H1 (cell line): ENCODE results near the gene GDF2. TPM values are rescaled to one million over a fixed set of nuclear protein-coding genes. Genes with fewer than 3 reads are reported as not detected.

Experiments used
- ATF3 ChIP-seq: IDR thresholded peaks from 2 replicates; pipeline ENCODE4 v1.6.1; 2011; ENCODE audit warnings: low read depth, mild to moderate bottlenecking, low read length; ENCODE audit not compliant: insufficient read depth
- CHD7 ChIP-seq: fragments of 300-600 bp; sonication (generic); IDR thresholded peaks from 2 replicates; pipeline ENCODE4 v1.7.1; 2012; ENCODE audit warnings: low read length, moderate library complexity, mild to moderate bottlenecking, inconsistent platforms; ENCODE audit not compliant: insufficient replicate concordance
- CREB1 ChIP-seq: IDR thresholded peaks from 2 replicates; pipeline ENCODE4 v1.6.1; 2012; ENCODE audit warnings: inconsistent platforms
- CTBP2 ChIP-seq: IDR thresholded peaks from 2 replicates; pipeline ENCODE4 v1.7.0; 2011; ENCODE audit warnings: borderline replicate concordance, mild to moderate bottlenecking, moderate library complexity, mixed read lengths, low read length; ENCODE audit not compliant: insufficient read depth, insufficient read length
- NANOG ChIP-seq: IDR thresholded peaks from 2 replicates; pipeline ENCODE4 v1.6.1; 2011; ENCODE audit warnings: low read length, low read depth, mild to moderate bottlenecking, inconsistent platforms; ENCODE audit not compliant: insufficient read depth, poor library complexity, severe bottlenecking
- RNF2 ChIP-seq: fragments of 200-900, 300-1000 bp; sonication (generic); IDR thresholded peaks from 2 replicates; pipeline ENCODE4 v1.7.1; 2016; ENCODE audit warnings: borderline replicate concordance, low read depth, mild to moderate bottlenecking, antibody characterized with exemption, low read length; ENCODE audit not compliant: poor library complexity, severe bottlenecking; ENCODE audit errors: missing control alignments
- SAP30 ChIP-seq: fragments of 300-600 bp; sonication (generic); IDR thresholded peaks from 2 replicates; pipeline ENCODE4 v1.7.1; 2012; ENCODE audit warnings: low read length, moderate library complexity, mild to moderate bottlenecking, inconsistent platforms; ENCODE audit not compliant: insufficient read depth, insufficient replicate concordance
- SIX5 ChIP-seq: IDR thresholded peaks from 2 replicates; pipeline ENCODE4 v1.6.1; 2011; ENCODE audit warnings: mild to moderate bottlenecking, low read depth, low read length
- TEAD4 ChIP-seq: IDR thresholded peaks from 2 replicates; pipeline ENCODE4 v1.6.1; 2012; ENCODE audit warnings: low read depth, low read length, inconsistent platforms, mixed read lengths
- polyA plus RNA-seq, 7 experiments: library from polyadenylated mRNA; depleted of rRNA in 3 of 7; stranded (reverse) in 5 of 7; unstranded in 2 of 7; fragments of >200 nt in 5 of 7; fragments of 200-250 nt in 2 of 7; gene quantifications; 1 replicate in 5 of 7; 2 replicates in 1 of 7; 4 replicates in 1 of 7; pipeline versions ENCODE4 v1.2.1 to v1.2.3, GENCODE V29; 2011 to 2013; ENCODE audit warnings: missing spikeins in 2 of 7, mixed read lengths in 2 of 7
- total RNA-seq: library from RNA; stranded (reverse); fragmentation: NEBNext Ultra II Directional; extraction: Animal tissue kit (Norgen Biotek cat#: 25700); gene quantifications from 2 replicates; pipeline ENCODE4 v1.2.1, GENCODE V29; 2021

GDF2 gene
- total and polyA plus RNA-seq, 2 of the 8 experiments (the other 6 are each of a cell fraction or from before 2014, with no cell fraction given), result not detected

DNA sequence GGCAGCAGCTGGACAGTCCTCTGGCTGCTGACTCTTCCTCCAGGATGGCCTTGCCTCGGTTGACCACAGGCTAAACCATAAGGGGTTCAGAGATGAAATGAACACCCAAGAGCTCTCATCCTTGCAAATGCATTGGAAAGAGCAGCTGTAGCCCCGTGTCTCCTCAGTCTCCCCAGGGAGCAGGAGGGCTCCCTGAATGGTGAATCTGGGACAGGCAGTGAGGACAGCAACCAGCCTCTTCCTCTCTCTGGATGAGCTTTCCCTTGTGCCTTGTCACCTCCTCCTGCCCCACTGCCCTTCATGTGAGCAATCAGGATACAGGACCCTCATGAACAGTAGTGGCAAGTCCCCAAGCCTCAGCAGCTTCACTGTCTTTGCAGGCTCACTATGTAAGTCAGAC, 46.2 kb upstream of the GDF2 start (continued):
- TF ChIP-seq CHD7, result no peak
- no peak for TF ChIP-seq ATF3
- TF ChIP-seq CTBP2, result no peak
- TF ChIP-seq SIX5, result no peak
- TF ChIP-seq NANOG, result no peak
- TF ChIP-seq RNF2, result no peak
- no peak for TF ChIP-seq TEAD4
- no peak for TF ChIP-seq CREB1
- no peak for TF ChIP-seq SAP30
- TF ChIP-seq, all 59 proteins: peak for 0
